Right lobe of liver (tissue), 4 donors: Measurements from ENCODE around the gene CEP76.

Experiments
- CTCF ChIP-seq, 4 donors: fragments of 200-600 bp in 3 of 4; fragments of 450-650 bp in 1 of 4; IDR thresholded peaks; one replicate each; pipeline versions ENCODE4 v1.5.1 to v1.8.0; 2016 to 2022; ENCODE audit warnings: antibody characterized with exemption in 4 of 4, mild to moderate bottlenecking in 2 of 4
- POLR2A ChIP-seq: fragments of 450-650 bp; IDR thresholded peaks from one replicate; pipeline ENCODE4 v1.6.1; 2017; ENCODE audit warnings: antibody characterized with exemption, mild to moderate bottlenecking
- donor health status: DM: no; HTN: no; CAD: no.
- donor health status: DM: no; HTN: no; CAD: no.
- donor health status: DM: no; HTN: yes; CAD: no.

- TF ChIP-seq CTCF (IDR thresholded peaks at IDR 0.05) (no peak), POLR2A (no peak)
Measured at GRCh38 chr18:12694032-12694431, 8.5 kb downstream of the CEP76 start.
